HCT116 (cell line): Measurements from ENCODE around the gene CASP7. TPM values are rescaled to one million over a fixed set of nuclear protein-coding genes. Genes with fewer than 3 reads are reported as not detected.

Source experiments
- ATAC-seq: fragments of 200-7000 bp; cut with Tn5 transposase; 2 replicates; pipeline ENCODE4 v1.9.1; 2020; ENCODE audit warnings: mild to moderate bottlenecking, moderate library complexity
- BruUV-seq: library from RNA; stranded (reverse); fragments of 400-500 nt; replicated peaks from 2 replicates; lab custom pipeline; 2021; lab: Mats Ljungman, UMichigan
- CTCF ChIA-PET: fragments of 300-600 bp; sonication (Branson Sonifier 250); formaldehyde crosslinking; loops from one replicate; lab custom pipeline; 2021; ENCODE audit warnings: antibody characterized with exemption; lab: Charles Lee
- POLR2A ChIA-PET: fragments of 300-600, 350-600 bp; sonication (Branson Sonifier 250); formaldehyde crosslinking; loops from one replicate; lab custom pipeline; 2021; ENCODE audit warnings: antibody characterized with exemption; lab: Charles Lee
- RAD21 ChIA-PET, 2 experiments: fragments of 300-600 bp; sonication (Branson Sonifier 250); formaldehyde crosslinking; loops; one replicate each; lab custom pipeline; 2023; ENCODE audit warnings: low total read pairs in 2 of 2; ENCODE audit not compliant: uncharacterized antibody in 2 of 2, unreplicated experiment in 2 of 2, low non-redundant PET in 1 of 2; lab: Charles Lee
- DNase-seq: peaks from one replicate; pipeline ENCODE4 v3.0.0-alpha.2; 2010; ENCODE audit warnings: low read depth, low spot score
- H2AFZ ChIP-seq: fragments of 200-600 bp; shearing (Covaris generic), sonication (generic); 2 replicates; pipeline ENCODE4 v1.6.1; 2017; ENCODE audit warnings: low read depth, mixed run types, mixed read lengths, antibody characterized with exemption, low read length; ENCODE audit not compliant: poor library complexity, severe bottlenecking
- H3K27ac ChIP-seq: 2 replicates; pipeline ENCODE4 v1.5.1; 2012; ENCODE audit warnings: low read depth, low read length
- H3K27me3 ChIP-seq: fragments of 200-600 bp; sonication (generic); 2 replicates; pipeline ENCODE4 v1.6.1; 2016; ENCODE audit warnings: mixed run types, low read length, mixed read lengths; ENCODE audit not compliant: insufficient read depth
- H3K36me3 ChIP-seq, 2 experiments: fragments of 200-500 bp in 1 of 2; fragments of 200-600 bp in 1 of 2; sonication (Bioruptor generic) in 1 of 2; sonication (generic) in 1 of 2; 2 replicates each; pipeline versions ENCODE4 v1.5.1 to v1.6.1; 2014 to 2016; ENCODE audit warnings: low read length in 2 of 2, inconsistent platforms in 1 of 2, mixed read lengths in 1 of 2, mixed run types in 1 of 2; ENCODE audit not compliant: insufficient read depth in 2 of 2, control insufficient read depth in 1 of 2
- H3K4me1 ChIP-seq, 2 experiments: fragments of 200-600 bp in 1 of 2; sonication (generic) in 1 of 2; 2 replicates each; pipeline versions ENCODE4 v1.5.1 to v1.6.1; 2012 to 2017; ENCODE audit warnings: low read length in 2 of 2, inconsistent platforms in 1 of 2, mild to moderate bottlenecking in 1 of 2, mixed read lengths in 1 of 2, mixed run types in 1 of 2, moderate library complexity in 1 of 2; ENCODE audit not compliant: insufficient read depth in 2 of 2, control insufficient read depth in 1 of 2
- H3K4me2 ChIP-seq: fragments of 200-600 bp; sonication (generic); 2 replicates; pipeline ENCODE4 v1.6.1; 2017; ENCODE audit warnings: mixed run types, low read length, mixed read lengths
- H3K4me3 ChIP-seq, 2 experiments: fragments of 200-600 bp in 1 of 2; sonication (generic) in 1 of 2; replicated peaks in 1 of 2; 2 replicates each; pipeline ENCODE4 v1.5.1; 2011 to 2016; ENCODE audit warnings: low read length in 2 of 2, control low read depth in 1 of 2, low read depth in 1 of 2, mild to moderate bottlenecking in 1 of 2, mixed read lengths in 1 of 2, mixed run types in 1 of 2
- H3K79me2 ChIP-seq: fragments of 200-600 bp; sonication (generic); 2 replicates; pipeline ENCODE4 v1.6.1; 2017; ENCODE audit warnings: mild to moderate bottlenecking, mixed run types, low read length, moderate library complexity, mixed read lengths; ENCODE audit not compliant: insufficient read depth
- H3K9ac ChIP-seq: fragments of 200-600 bp; sonication (generic); 2 replicates; pipeline ENCODE4 v1.6.1; 2016; ENCODE audit warnings: low read length, mixed read lengths
- H3K9me2 ChIP-seq: fragments of 200-600 bp; sonication (generic), shearing (Covaris generic); 2 replicates; pipeline ENCODE4 v1.6.1; 2017; ENCODE audit warnings: mixed run types, mild to moderate bottlenecking, moderate library complexity; ENCODE audit not compliant: insufficient read depth
- H3K9me3 ChIP-seq, 2 experiments: fragments of 200-500 bp in 1 of 2; fragments of 200-600 bp in 1 of 2; sonication (Bioruptor generic) in 1 of 2; sonication (generic) in 1 of 2; 2 replicates each; pipeline ENCODE4 v1.6.1; 2014 to 2017; ENCODE audit warnings: low read length in 2 of 2, mixed read lengths in 2 of 2, inconsistent platforms in 1 of 2, low read depth in 1 of 2, mild to moderate bottlenecking in 1 of 2, mixed run types in 1 of 2, moderate library complexity in 1 of 2; ENCODE audit not compliant: control insufficient read depth in 1 of 2, insufficient read depth in 1 of 2
- H4K20me1 ChIP-seq: fragments of 200-600 bp; sonication (generic), shearing (Covaris generic); 2 replicates; pipeline ENCODE4 v1.6.1; 2017; ENCODE audit warnings: mixed run types, mild to moderate bottlenecking, moderate library complexity; ENCODE audit not compliant: insufficient read depth
- ATF3 ChIP-seq: IDR thresholded peaks from 2 replicates; pipeline ENCODE4 v1.6.1; 2012
- CBX3 ChIP-seq: IDR thresholded peaks from 2 replicates; pipeline ENCODE4 v1.6.1; 2012; ENCODE audit warnings: low read depth
- CEBPB ChIP-seq: IDR thresholded peaks from 2 replicates; pipeline ENCODE4 v1.6.1; 2012; ENCODE audit warnings: low read depth
- CTCF ChIP-seq, 3 experiments: fragments of 200-600 bp in 1 of 3; sonication (generic) in 1 of 3; IDR thresholded peaks in 2 of 3; conservative IDR thresholded peaks in 1 of 3; 2 replicates each; pipeline ENCODE4 v1.5.1; 2012 to 2017; ENCODE audit warnings: low read depth in 2 of 3, low read length in 2 of 3, antibody characterized with exemption in 1 of 3, borderline replicate concordance in 1 of 3, control low read depth in 1 of 3, mild to moderate bottlenecking in 1 of 3, mixed read lengths in 1 of 3, mixed run types in 1 of 3, moderate library complexity in 1 of 3; ENCODE audit not compliant: insufficient read depth in 1 of 3
- EGR1 ChIP-seq: IDR thresholded peaks from 2 replicates; pipeline ENCODE4 v1.6.1; 2012; ENCODE audit warnings: low read depth
- ELF1 ChIP-seq: IDR thresholded peaks from 2 replicates; pipeline ENCODE4 v1.6.1; 2012; ENCODE audit warnings: low read depth, borderline replicate concordance
- EZH2 ChIP-seq: fragments of 200-600 bp; sonication (generic); IDR thresholded peaks from 2 replicates; pipeline ENCODE4 v1.6.1; 2017; ENCODE audit warnings: antibody characterized with exemption, mixed run types
- JUND ChIP-seq: IDR thresholded peaks from 2 replicates; pipeline ENCODE4 v1.6.1; 2012
- POLR2A ChIP-seq: IDR thresholded peaks from 2 replicates; pipeline ENCODE4 v1.7.0; 2011; ENCODE audit warnings: borderline replicate concordance; ENCODE audit not compliant: insufficient read depth, insufficient read length; ENCODE audit errors: extremely low read depth
- SIN3A ChIP-seq: IDR thresholded peaks from 2 replicates; pipeline ENCODE4 v1.6.1; 2012; ENCODE audit warnings: low read depth
- SP1 ChIP-seq: IDR thresholded peaks from 2 replicates; pipeline ENCODE4 v1.6.1; 2012; ENCODE audit warnings: low read depth
- TCF7L2 ChIP-seq: IDR thresholded peaks from 2 replicates; pipeline ENCODE4 v1.7.0; 2011; ENCODE audit warnings: borderline replicate concordance, inconsistent platforms; ENCODE audit not compliant: insufficient read depth, insufficient read length; ENCODE audit errors: extremely low read depth
- YY1 ChIP-seq: IDR thresholded peaks from 2 replicates; pipeline ENCODE4 v1.6.1; 2011; ENCODE audit warnings: low read length, low read depth, moderate library complexity, mild to moderate bottlenecking; ENCODE audit not compliant: insufficient replicate concordance; ENCODE audit errors: extremely low read depth
- ZBTB33 ChIP-seq: IDR thresholded peaks from 2 replicates; pipeline ENCODE4 v1.6.1; 2011; ENCODE audit warnings: mild to moderate bottlenecking, low read length, moderate library complexity; ENCODE audit not compliant: insufficient replicate concordance; ENCODE audit errors: extremely low read depth
- ZNF274 ChIP-seq: fragments of 200-500 bp; sonication (Bioruptor generic); IDR thresholded peaks from 2 replicates; pipeline ENCODE4 v1.6.1; 2014; ENCODE audit warnings: mild to moderate bottlenecking, low read depth, low read length, inconsistent platforms
- intact Hi-C: fragments of 100-400 bp; cut with micrococcal nuclease; formaldehyde crosslinking; loops from 2 replicates; pipeline ENCODE4 v1.10.0; 2022
- total RNA-seq: library from RNA; stranded (reverse); gene quantifications from one replicate; pipeline ENCODE4 v1.2.1, GENCODE V29; 2021; ENCODE audit not compliant: unreplicated experiment
- TF ChIP-seq, protein P1 (sequence below): IDR thresholded peaks from 2 replicates; pipeline ENCODE4 v1.6.1; 2012; ENCODE audit warnings: low read depth

The CASP7 gene
- total RNA-seq, 1 experiment from 2014 or later, result 30.5 TPM

GRCh38 chr10:113697595-113697994, 17.9 kb downstream of the CASP7 start:
- DNase-seq (no peak), ATAC-seq (no peak)
- Histone ChIP-seq H3K9me3 (peaks cover 5 to 11% of the 10 kb centered on the region in 2 experiments; a peak in 2 of 4 replicates), H3K27me3 (no peaks in the 10 kb centered on the region), H3K9me2 (no peaks in the 10 kb centered on the region), H3K36me3 (peaks cover 13 to 18% of the 10 kb centered on the region in 2 experiments), H3K9ac (no peak overlapping the region), H3K4me3 (no peak overlapping the region), H3K4me2 (no peak overlapping the region), H3K27ac (no peak overlapping the region), H4K20me1 (no peaks in the 10 kb centered on the region), H3K4me1 (no peaks in the 10 kb centered on the region), H2AFZ (no peak overlapping the region), H3K79me2 (peaks cover 33% of the 10 kb centered on the region)
- POLR2A ChIA-PET, result no interaction called here
- CTCF ChIA-PET, result no interaction called here
- TF ChIP-seq ZBTB33 (no peak), POLR2A (no peak), SIN3A (no peak), CTCF (IDR thresholded peaks at IDR 0.05 in 2 of 3, conservative IDR thresholded peaks at IDR 0.05 in 1 of 3; ENCODE audit: borderline replicate concordance in 1 of 3, insufficient read depth in 1 of 3, low read depth in 2 of 3, low read length in 2 of 3) (no peak), CEBPB (no peak), EZH2 (no peak), ZNF274 (no peak), SP1 (no peak), ATF3 (no peak), TCF7L2 (no peak), YY1 (no peak), CBX3 (no peak), ELF1 (no peak), EGR1 (no peak), JUND (no peak)
- TF ChIP-seq, protein P1, sequence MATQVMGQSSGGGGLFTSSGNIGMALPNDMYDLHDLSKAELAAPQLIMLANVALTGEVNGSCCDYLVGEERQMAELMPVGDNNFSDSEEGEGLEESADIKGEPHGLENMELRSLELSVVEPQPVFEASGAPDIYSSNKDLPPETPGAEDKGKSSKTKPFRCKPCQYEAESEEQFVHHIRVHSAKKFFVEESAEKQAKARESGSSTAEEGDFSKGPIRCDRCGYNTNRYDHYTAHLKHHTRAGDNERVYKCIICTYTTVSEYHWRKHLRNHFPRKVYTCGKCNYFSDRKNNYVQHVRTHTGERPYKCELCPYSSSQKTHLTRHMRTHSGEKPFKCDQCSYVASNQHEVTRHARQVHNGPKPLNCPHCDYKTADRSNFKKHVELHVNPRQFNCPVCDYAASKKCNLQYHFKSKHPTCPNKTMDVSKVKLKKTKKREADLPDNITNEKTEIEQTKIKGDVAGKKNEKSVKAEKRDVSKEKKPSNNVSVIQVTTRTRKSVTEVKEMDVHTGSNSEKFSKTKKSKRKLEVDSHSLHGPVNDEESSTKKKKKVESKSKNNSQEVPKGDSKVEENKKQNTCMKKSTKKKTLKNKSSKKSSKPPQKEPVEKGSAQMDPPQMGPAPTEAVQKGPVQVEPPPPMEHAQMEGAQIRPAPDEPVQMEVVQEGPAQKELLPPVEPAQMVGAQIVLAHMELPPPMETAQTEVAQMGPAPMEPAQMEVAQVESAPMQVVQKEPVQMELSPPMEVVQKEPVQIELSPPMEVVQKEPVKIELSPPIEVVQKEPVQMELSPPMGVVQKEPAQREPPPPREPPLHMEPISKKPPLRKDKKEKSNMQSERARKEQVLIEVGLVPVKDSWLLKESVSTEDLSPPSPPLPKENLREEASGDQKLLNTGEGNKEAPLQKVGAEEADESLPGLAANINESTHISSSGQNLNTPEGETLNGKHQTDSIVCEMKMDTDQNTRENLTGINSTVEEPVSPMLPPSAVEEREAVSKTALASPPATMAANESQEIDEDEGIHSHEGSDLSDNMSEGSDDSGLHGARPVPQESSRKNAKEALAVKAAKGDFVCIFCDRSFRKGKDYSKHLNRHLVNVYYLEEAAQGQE, result no peak
- intact Hi-C loops, result no loop called here
- RAD21 ChIA-PET, result no interaction called here
- no TSS peak for BruUV-seq
